K562 (cell line): Measurements from ENCODE around the gene ADTRP. TPM values are rescaled to one million over a fixed set of nuclear protein-coding genes. Genes with fewer than 3 reads are reported as not detected.

Source experiments
- HNRNPL ChIP-seq: fragments of 200-400 bp; formaldehyde crosslinking; IDR thresholded peaks from 2 replicates; pipeline ENCODE4 v1.6.1; 2017; ENCODE audit warnings: low read depth, mild to moderate bottlenecking, low read length
- IRF1 ChIP-seq: sonication (generic); formaldehyde crosslinking; IDR thresholded peaks from 2 replicates; pipeline ENCODE4 v1.8.0; 2022; ENCODE audit warnings: missing genetic modification reagents, mild to moderate bottlenecking, borderline replicate concordance
- MXD1 ChIP-seq: fragments of 250-450 bp; sonication (Bioruptor Pico); IDR thresholded peaks from 2 replicates; pipeline ENCODE4 v1.8.0; 2021; ENCODE audit warnings: borderline replicate concordance, mild to moderate bottlenecking, moderate library complexity; ENCODE audit not compliant: poor library complexity, severe bottlenecking
- PRDM10 ChIP-seq: fragments of 450-650 bp; IDR thresholded peaks from 2 replicates; pipeline ENCODE4 v1.6.1; 2018; ENCODE audit not compliant: partially characterized antibody
- polyA plus RNA-seq, 8 experiments: library from polyadenylated mRNA; depleted of rRNA in 4 of 8; stranded (reverse) in 5 of 8; unstranded in 3 of 8; fragments of >200 nt; fragmentation: Nextera tagmentation in 2 of 8; fragmentation: Illumina TruSeq in 1 of 8; extraction: Ambion mirVana in 2 of 8; extraction: Trizol in 1 of 8; gene quantifications; 2 replicates each; pipeline versions ENCODE4 v1.2.1 to v1.2.3, GENCODE V29; 2011 to 2014; ENCODE audit warnings: inconsistent platforms in 1 of 8, missing spikeins in 1 of 8
- total RNA-seq, 7 experiments: library from RNA; depleted of rRNA in 6 of 7; stranded (reverse); fragments of >200 nt in 6 of 7; fragmentation: Illumina TruSeq in 2 of 7; extraction: Trizol in 2 of 7; gene quantifications; 2 replicates each; pipeline versions ENCODE4 v1.2.1 to v1.2.3, GENCODE V29; 2011 to 2021; ENCODE audit warnings: low replicate concordance in 1 of 7
- TF ChIP-seq, protein P1 (sequence below): fragments of 450-650 bp; IDR thresholded peaks from 2 replicates; pipeline ENCODE4 v1.6.1; 2018; ENCODE audit warnings: mild to moderate bottlenecking, low read depth; ENCODE audit not compliant: partially characterized antibody
- TF ChIP-seq, protein P2 (sequence below): sonication (generic); formaldehyde crosslinking; IDR thresholded peaks from 2 replicates; pipeline ENCODE4 v1.8.1; 2023; ENCODE audit warnings: mild to moderate bottlenecking, missing genetic modification reagents
- TF ChIP-seq, protein P3 (sequence below): sonication (generic); formaldehyde crosslinking; IDR thresholded peaks from 2 replicates; pipeline ENCODE4 v1.8.0; 2022; ENCODE audit warnings: mild to moderate bottlenecking, low read depth, missing genetic modification reagents

Gene ADTRP
- total and polyA plus RNA-seq, 9 of the 15 experiments (the other 6 are each of a cell fraction or from before 2014, with no cell fraction given): 7.4 to 24.0 (median 13.6) TPM

- TF ChIP-seq, protein P1, sequence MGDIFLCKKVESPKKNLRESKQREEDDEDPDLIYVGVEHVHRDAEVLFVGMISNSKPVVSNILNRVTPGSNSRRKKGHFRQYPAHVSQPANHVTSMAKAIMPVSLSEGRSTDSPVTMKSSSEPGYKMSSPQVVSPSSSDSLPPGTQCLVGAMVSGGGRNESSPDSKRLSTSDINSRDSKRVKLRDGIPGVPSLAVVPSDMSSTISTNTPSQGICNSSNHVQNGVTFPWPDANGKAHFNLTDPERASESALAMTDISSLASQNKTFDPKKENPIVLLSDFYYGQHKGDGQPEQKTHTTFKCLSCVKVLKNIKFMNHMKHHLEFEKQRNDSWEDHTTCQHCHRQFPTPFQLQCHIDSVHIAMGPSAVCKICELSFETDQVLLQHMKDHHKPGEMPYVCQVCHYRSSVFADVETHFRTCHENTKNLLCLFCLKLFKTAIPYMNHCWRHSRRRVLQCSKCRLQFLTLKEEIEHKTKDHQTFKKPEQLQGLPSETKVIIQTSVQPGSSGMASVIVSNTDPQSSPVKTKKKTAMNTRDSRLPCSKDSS: no peak
- TF ChIP-seq IRF1 (no peak), HNRNPL (no peak), PRDM10 (no peak), MXD1 (no peak)
- TF ChIP-seq, protein P2, sequence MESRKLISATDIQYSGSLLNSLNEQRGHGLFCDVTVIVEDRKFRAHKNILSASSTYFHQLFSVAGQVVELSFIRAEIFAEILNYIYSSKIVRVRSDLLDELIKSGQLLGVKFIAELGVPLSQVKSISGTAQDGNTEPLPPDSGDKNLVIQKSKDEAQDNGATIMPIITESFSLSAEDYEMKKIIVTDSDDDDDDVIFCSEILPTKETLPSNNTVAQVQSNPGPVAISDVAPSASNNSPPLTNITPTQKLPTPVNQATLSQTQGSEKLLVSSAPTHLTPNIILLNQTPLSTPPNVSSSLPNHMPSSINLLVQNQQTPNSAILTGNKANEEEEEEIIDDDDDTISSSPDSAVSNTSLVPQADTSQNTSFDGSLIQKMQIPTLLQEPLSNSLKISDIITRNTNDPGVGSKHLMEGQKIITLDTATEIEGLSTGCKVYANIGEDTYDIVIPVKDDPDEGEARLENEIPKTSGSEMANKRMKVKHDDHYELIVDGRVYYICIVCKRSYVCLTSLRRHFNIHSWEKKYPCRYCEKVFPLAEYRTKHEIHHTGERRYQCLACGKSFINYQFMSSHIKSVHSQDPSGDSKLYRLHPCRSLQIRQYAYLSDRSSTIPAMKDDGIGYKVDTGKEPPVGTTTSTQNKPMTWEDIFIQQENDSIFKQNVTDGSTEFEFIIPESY (CRISPR knock-in tag): no peak
- TF ChIP-seq, protein P3, sequence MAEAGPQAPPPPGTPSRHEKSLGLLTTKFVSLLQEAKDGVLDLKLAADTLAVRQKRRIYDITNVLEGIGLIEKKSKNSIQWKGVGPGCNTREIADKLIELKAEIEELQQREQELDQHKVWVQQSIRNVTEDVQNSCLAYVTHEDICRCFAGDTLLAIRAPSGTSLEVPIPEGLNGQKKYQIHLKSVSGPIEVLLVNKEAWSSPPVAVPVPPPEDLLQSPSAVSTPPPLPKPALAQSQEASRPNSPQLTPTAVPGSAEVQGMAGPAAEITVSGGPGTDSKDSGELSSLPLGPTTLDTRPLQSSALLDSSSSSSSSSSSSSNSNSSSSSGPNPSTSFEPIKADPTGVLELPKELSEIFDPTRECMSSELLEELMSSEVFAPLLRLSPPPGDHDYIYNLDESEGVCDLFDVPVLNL (CRISPR knock-in tag): no peak
Observed at GRCh38 chr6:11798096-11798495, 19.5 kb upstream of the ADTRP start (continued).
